Tibial nerve (tissue), 4 donors: ENCODE results near the gene MXD3. TPM values are rescaled to one million over a fixed set of nuclear protein-coding genes. Genes with fewer than 3 reads are reported as not detected.

Source experiments
- DNase-seq, 2 donors: peaks; one replicate each; pipeline ENCODE4 v3.0.0-alpha.2; 2019; ENCODE audit warnings: low spot score in 2 of 2
- H3K27ac ChIP-seq, 4 donors: fragments of 200-600 bp; sonication (generic) in 3 of 4; one replicate each; pipeline ENCODE4 v1.5.1; 2017 to 2019; ENCODE audit warnings: mild to moderate bottlenecking in 1 of 4
- H3K27me3 ChIP-seq, 2 donors: fragments of 200-600 bp; sonication (generic) in 1 of 2; one replicate each; pipeline versions ENCODE4 v1.5.1 to v1.6.0; 2017 to 2019
- H3K36me3 ChIP-seq, 3 donors: fragments of 200-600 bp; sonication (generic); one replicate each; pipeline ENCODE4 v1.5.1; 2018 to 2019
- H3K4me1 ChIP-seq, 4 donors: fragments of 200-600 bp; sonication (generic) in 3 of 4; one replicate each; pipeline ENCODE4 v1.5.1; 2017 to 2019
- H3K4me3 ChIP-seq, 4 donors: fragments of 200-600 bp; sonication (generic) in 3 of 4; one replicate each; pipeline ENCODE4 v1.5.1; 2017 to 2019; ENCODE audit warnings: mild to moderate bottlenecking in 1 of 4, moderate library complexity in 1 of 4
- H3K9me3 ChIP-seq, 4 donors: fragments of 200-600 bp; sonication (generic) in 3 of 4; one replicate each; pipeline ENCODE4 v1.5.1; 2017 to 2019
- CTCF ChIP-seq, 5 experiments: fragments of 200-600 bp in 3 of 5; fragments of 450-650 bp in 2 of 5; sonication (generic) in 3 of 5; IDR thresholded peaks; one replicate each; pipeline ENCODE4 v1.5.1; 2016 to 2019; ENCODE audit warnings: antibody characterized with exemption in 5 of 5, mild to moderate bottlenecking in 3 of 5, moderate library complexity in 2 of 5
- EP300 ChIP-seq, 2 donors: sonication (generic); formaldehyde crosslinking; IDR thresholded peaks; one replicate each; pipeline ENCODE4 v1.6.1; 2017; ENCODE audit warnings: antibody characterized with exemption in 2 of 2, mild to moderate bottlenecking in 1 of 2
- POLR2A ChIP-seq, 2 donors: fragments of 450-650 bp; IDR thresholded peaks; one replicate each; pipeline ENCODE4 v1.6.1; 2017; ENCODE audit warnings: antibody characterized with exemption in 2 of 2, mild to moderate bottlenecking in 2 of 2, moderate library complexity in 2 of 2
- WGBS, 2 donors: methylation state at CpG; one replicate each; pipeline ENCODE4 v1.1.5; 2018; 5-methylcytosine and 5-hydroxymethylcytosine counted together
- total RNA-seq, 4 donors: library from RNA; depleted of rRNA; stranded (reverse); fragments of >200 nt; gene quantifications; one replicate each; pipeline ENCODE4 v1.1.0, GENCODE V29; 2016

Gene MXD3
- total RNA-seq, 4 donors from 2014 or later, result 5.2 to 33.9 (median 14.7) TPM

- Histone ChIP-seq H3K27ac (peak overlapping the region in 1 of 4 donors; percentile 15), H3K9me3 (no peaks in the 10 kb centered on the region), H3K36me3 (peaks cover 3 to 69% (median 15%) of the 10 kb centered on the region in 3 donors), H3K4me1 (no peaks in the 10 kb centered on the region), H3K27me3 (no peaks in the 10 kb centered on the region), H3K4me3 (no peak overlapping the region)
- no peak for TF ChIP-seq EP300 (IDR thresholded peaks at IDR 0.05)
- 88 to 93% methylated on average over 19 of the region's 19 CpGs for WGBS, 2 donors
- DNase-seq, result no peak
Observed at GRCh38 chr5:177328545-177329231, 17.0 kb upstream of the MXD3 start.

- no peak for TF ChIP-seq POLR2A (IDR thresholded peaks at IDR 0.05)
- no peak for TF ChIP-seq CTCF (IDR thresholded peaks at IDR 0.05)
- TF ChIP-seq EP300 (IDR thresholded peaks at IDR 0.05), result no peak
- Histone ChIP-seq H3K27ac (peak overlapping the region in 1 of 4 donors; percentile 15), H3K4me1 (no peaks in the 10 kb centered on the region), H3K9me3 (no peaks in the 10 kb centered on the region), H3K36me3 (peaks cover 0 to 60% (median 6%) of the 10 kb centered on the region in 3 donors), H3K4me3 (no peak overlapping the region), H3K27me3 (no peaks in the 10 kb centered on the region)
- 69 to 74% methylated on average over 28 of the region's 28 CpGs for WGBS, 2 donors
- no peak for DNase-seq
Observed at GRCh38 chr5:177327539-177328522, 16.1 kb upstream of the MXD3 start.

DNA sequence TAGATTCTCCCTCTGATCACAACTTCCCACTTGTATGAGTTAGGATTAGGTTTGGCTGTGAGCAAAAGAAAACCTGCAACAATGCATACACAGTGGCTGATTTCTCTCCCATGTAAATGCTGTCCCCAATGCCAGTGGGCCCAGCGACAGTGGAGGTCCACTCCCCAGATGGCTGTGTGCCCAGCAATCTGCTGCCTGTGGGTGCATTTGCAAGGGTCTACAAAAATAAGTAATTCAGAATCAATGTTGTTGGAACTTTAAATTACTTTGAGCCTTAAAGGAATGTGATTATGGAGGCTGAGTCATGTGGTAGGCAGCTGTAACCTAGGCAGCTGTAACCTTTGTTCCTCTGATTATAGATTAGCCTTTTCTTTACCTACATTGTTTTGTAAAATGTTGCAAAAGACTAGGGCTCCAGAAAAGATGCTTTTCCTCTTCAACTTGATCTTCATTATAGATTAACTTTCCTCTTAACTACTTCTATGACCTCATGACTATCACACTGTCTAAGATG, 14.2 kb upstream of the MXD3 start:
- Histone ChIP-seq H3K36me3 (peaks cover 0 to 42% (median 0%) of the 10 kb centered on the region in 3 donors), H3K9me3 (no peaks in the 10 kb centered on the region), H3K27me3 (no peaks in the 10 kb centered on the region), H3K4me1 (no peaks in the 10 kb centered on the region), H3K27ac (no peak overlapping the region), H3K4me3 (no peak overlapping the region)
- TF ChIP-seq POLR2A (IDR thresholded peaks at IDR 0.05) (no peak), CTCF (IDR thresholded peaks at IDR 0.05) (no peak), EP300 (IDR thresholded peaks at IDR 0.05) (no peak)
- DNase-seq, result no peak
- 62 to 70% methylated on average over 1 of the region's 1 CpG for WGBS, 2 donors

DNA sequence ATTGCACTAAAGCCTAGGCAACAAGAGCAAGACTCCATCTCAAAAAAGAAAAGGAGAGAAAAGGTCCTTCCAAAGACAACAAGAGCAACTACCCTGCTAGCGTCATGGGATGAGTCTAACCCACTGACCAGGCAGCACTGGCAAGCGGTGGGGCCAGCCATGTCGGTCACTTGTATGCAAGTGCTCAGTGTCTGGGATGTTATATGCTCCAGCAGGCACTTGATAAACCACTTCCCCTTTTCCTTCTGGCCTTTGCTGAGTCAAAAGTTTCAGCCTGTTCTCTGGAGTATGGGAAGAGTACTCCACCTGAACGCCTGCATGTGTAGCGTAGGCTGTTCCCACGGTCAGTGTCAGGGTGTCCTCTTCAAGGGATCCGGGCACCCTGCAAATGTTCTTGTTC, 9.2 kb upstream of the MXD3 start:
- no peak overlapping the region for H3K27ac ChIP-seq
- H3K9me3 ChIP-seq, result no peaks in the 10 kb centered on the region
- no peak for DNase-seq
- no peaks in the 10 kb centered on the region for H3K27me3 ChIP-seq
- H3K36me3 ChIP-seq, result peaks cover 0 to 27% (median 0%) of the 10 kb centered on the region in 3 donors
- H3K4me3 ChIP-seq, result no peak overlapping the region
- TF ChIP-seq CTCF (IDR thresholded peaks at IDR 0.05) (no peak), EP300 (IDR thresholded peaks at IDR 0.05) (no peak), POLR2A (IDR thresholded peaks at IDR 0.05) (no peak)
- no peaks in the 10 kb centered on the region for H3K4me1 ChIP-seq
- 80 to 97% methylated on average over 7 of the region's 7 CpGs for WGBS, 2 donors

- no peaks in the 10 kb centered on the region for H3K4me1 ChIP-seq
- 90 to 96% methylated on average over 13 to 14 of the region's 14 CpGs for WGBS, 2 donors
- no peaks in the 10 kb centered on the region for H3K27me3 ChIP-seq
- H3K9me3 ChIP-seq, result no peaks in the 10 kb centered on the region
- no peak overlapping the region for H3K4me3 ChIP-seq
- H3K27ac ChIP-seq, result no peak overlapping the region
- H3K36me3 ChIP-seq, result peaks cover 0 to 25% (median 0%) of the 10 kb centered on the region in 3 donors
- DNase-seq, result no peak
- TF ChIP-seq POLR2A (IDR thresholded peaks at IDR 0.05) (no peak), CTCF (IDR thresholded peaks at IDR 0.05) (no peak), EP300 (IDR thresholded peaks at IDR 0.05) (no peak)
Observed at GRCh38 chr5:177319913-177320588, 8.4 kb upstream of the MXD3 start.
